Neural progenitor cell (in vitro differentiated cells): ENCODE data around the gene SLAMF7. TPM values are rescaled to one million over a fixed set of nuclear protein-coding genes. Genes with fewer than 3 reads are reported as not detected.
"Not testable (repeated sequence)": the region's sequence is repeated elsewhere in the genome, so short reads cannot be mapped to it uniquely, and the experiment has no call there.

Experiments
- DNase-seq: peaks from one replicate; pipeline ENCODE4 v3.0.0-alpha.2; 2016; ENCODE audit warnings: low spot score
- H2AFZ ChIP-seq: fragments of 200-600 bp; sonication (generic); replicated peaks from 2 replicates; pipeline ENCODE4 v1.6.1; 2016; ENCODE audit warnings: antibody characterized with exemption
- H3F3A ChIP-seq: fragments of 200-600 bp; sonication (generic); 2 replicates; pipeline ENCODE4 v1.6.1; 2016; ENCODE audit warnings: antibody characterized with exemption, low read depth
- H3K27ac ChIP-seq: fragments of 200-600 bp; sonication (generic); 2 replicates; pipeline ENCODE4 v1.5.1; 2016; ENCODE audit warnings: mild to moderate bottlenecking
- H3K27me3 ChIP-seq: fragments of 200-600 bp; sonication (generic); 2 replicates; pipeline ENCODE4 v1.6.1; 2016; ENCODE audit warnings: mild to moderate bottlenecking, moderate library complexity
- H3K36me3 ChIP-seq: fragments of 200-600 bp; sonication (generic); 2 replicates; pipeline ENCODE4 v1.5.1; 2016
- H3K4me1 ChIP-seq: fragments of 200-600 bp; sonication (generic); 2 replicates; pipeline ENCODE4 v1.6.1; 2016; ENCODE audit warnings: mixed run types
- H3K4me2 ChIP-seq: fragments of 200-600 bp; sonication (generic); 2 replicates; pipeline ENCODE4 v1.6.1; 2016
- H3K4me3 ChIP-seq: fragments of 200-600 bp; sonication (generic); 2 replicates; pipeline ENCODE4 v1.5.1; 2016
- H3K79me2 ChIP-seq: fragments of 200-600 bp; sonication (generic); 2 replicates; pipeline ENCODE4 v1.6.1; 2016; ENCODE audit warnings: low read depth
- H3K9ac ChIP-seq: fragments of 200-600 bp; sonication (generic); 2 replicates; pipeline ENCODE4 v1.6.1; 2016
- H3K9me3 ChIP-seq: fragments of 200-600 bp; sonication (generic); 2 replicates; pipeline ENCODE4 v1.5.1; 2016; ENCODE audit warnings: low read depth
- H4K20me1 ChIP-seq: fragments of 200-600 bp; sonication (generic); 2 replicates; pipeline ENCODE4 v1.6.1; 2016; ENCODE audit warnings: low read depth
- H3K27ac Mint-ChIP-seq: 3 replicates; pipeline ENCODE4 v1.8.0; 2021; ENCODE audit warnings: mixed read lengths
- H3K27me3 Mint-ChIP-seq: 2 replicates; pipeline ENCODE4 v1.8.0; 2022; ENCODE audit warnings: low read depth, mild to moderate bottlenecking, inconsistent platforms, moderate library complexity, mixed read lengths; ENCODE audit not compliant: insufficient read depth
- H3K36me3 Mint-ChIP-seq: 3 replicates; pipeline ENCODE4 v1.8.0; 2021; ENCODE audit warnings: mixed read lengths
- H3K4me1 Mint-ChIP-seq: 3 replicates; pipeline ENCODE4 v1.8.0; 2021; ENCODE audit warnings: mixed read lengths
- H3K4me3 Mint-ChIP-seq: 3 replicates; pipeline ENCODE4 v1.8.0; 2021; ENCODE audit warnings: mild to moderate bottlenecking, moderate library complexity, mixed read lengths
- H3K9me3 Mint-ChIP-seq: 3 replicates; pipeline ENCODE4 v1.8.0; 2020; ENCODE audit warnings: mixed read lengths
- CTCF ChIP-seq: fragments of 200-600 bp; sonication (generic); IDR thresholded peaks from 2 replicates; pipeline ENCODE4 v1.5.1; 2017; ENCODE audit warnings: antibody characterized with exemption, mild to moderate bottlenecking
- EZH2 ChIP-seq: fragments of 200-600 bp; sonication (generic); IDR thresholded peaks from 2 replicates; pipeline ENCODE4 v1.6.1; 2017; ENCODE audit warnings: antibody characterized with exemption, mild to moderate bottlenecking, moderate library complexity
- EZH2phosphoT487 ChIP-seq: fragments of 200-600 bp; sonication (generic); IDR thresholded peaks from 2 replicates; pipeline ENCODE4 v1.6.1; 2017; ENCODE audit warnings: antibody characterized with exemption
- total RNA-seq: library from RNA; depleted of rRNA; stranded (reverse); fragments of >200 nt; gene quantifications from 2 replicates; pipeline ENCODE4 v1.2.3, GENCODE V29; 2015; ENCODE audit warnings: low replicate concordance

Gene SLAMF7
- total RNA-seq, 1 donor from 2014 or later, result not detected

GRCh38 chr1:160727316-160727640, 11.8 kb upstream of the SLAMF7 start:
- Histone ChIP-seq H3K27ac (no peak overlapping the region), H3K27me3 (no peaks in the 10 kb centered on the region), H4K20me1 (no peaks in the 10 kb centered on the region), H3K4me2 (no peak overlapping the region), H3F3A (peaks cover 8% of the 10 kb centered on the region), H3K4me1 (peaks cover 13% of the 10 kb centered on the region), H3K9ac (no peak overlapping the region), H3K79me2 (no peaks in the 10 kb centered on the region), H2AFZ (peak overlapping the region; percentile 74), H3K9me3 (no peaks in the 10 kb centered on the region), H3K36me3 (no peaks in the 10 kb centered on the region), H3K4me3 (no peak overlapping the region)
- Mint-ChIP-seq H3K9me3 (no peaks in the 10 kb centered on the region), H3K36me3 (no peaks in the 10 kb centered on the region), H3K27me3 (no peaks in the 10 kb centered on the region), H3K4me1 (no peaks in the 10 kb centered on the region), H3K4me3 (no peak overlapping the region), H3K27ac (no peak overlapping the region)
- DNase-seq, result no peak
- TF ChIP-seq CTCF, result no peak
- no peak for TF ChIP-seq EZH2
- no peak for TF ChIP-seq EZH2phosphoT487

DNA sequence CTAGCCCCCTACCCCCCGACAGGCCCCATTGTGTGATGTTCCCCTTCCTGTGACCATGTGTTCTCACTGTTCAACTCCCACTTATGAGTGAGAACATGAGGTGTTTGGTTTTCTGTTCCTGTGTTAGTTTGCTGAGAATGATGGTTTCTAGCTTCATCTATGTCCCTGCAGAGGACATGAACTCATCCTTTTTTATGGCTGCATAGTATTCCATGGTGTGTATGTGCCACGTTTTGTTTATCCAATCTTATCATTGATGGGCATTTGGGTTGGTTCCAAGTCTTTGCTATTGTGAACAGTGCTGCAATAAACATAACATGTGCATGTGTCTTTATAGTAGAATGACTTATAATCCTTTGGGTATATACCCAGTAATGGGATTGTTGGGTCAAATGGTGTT, 7.5 kb upstream of the SLAMF7 start:
- H3K27me3 ChIP-seq, H3K27me3 Mint-ChIP-seq, H3K4me2 ChIP-seq, H3K79me2 ChIP-seq, H3K36me3 Mint-ChIP-seq, H3K9me3 Mint-ChIP-seq, H3K9me3 ChIP-seq, H3K27ac ChIP-seq, H3K9ac ChIP-seq, H3K4me1 ChIP-seq, H3K27ac Mint-ChIP-seq, H3K4me3 Mint-ChIP-seq, H3K4me3 ChIP-seq, H4K20me1 ChIP-seq, DNase-seq, H3K4me1 Mint-ChIP-seq, H3F3A ChIP-seq, H2AFZ ChIP-seq, H3K36me3 ChIP-seq: not testable (repeated sequence)

DNA sequence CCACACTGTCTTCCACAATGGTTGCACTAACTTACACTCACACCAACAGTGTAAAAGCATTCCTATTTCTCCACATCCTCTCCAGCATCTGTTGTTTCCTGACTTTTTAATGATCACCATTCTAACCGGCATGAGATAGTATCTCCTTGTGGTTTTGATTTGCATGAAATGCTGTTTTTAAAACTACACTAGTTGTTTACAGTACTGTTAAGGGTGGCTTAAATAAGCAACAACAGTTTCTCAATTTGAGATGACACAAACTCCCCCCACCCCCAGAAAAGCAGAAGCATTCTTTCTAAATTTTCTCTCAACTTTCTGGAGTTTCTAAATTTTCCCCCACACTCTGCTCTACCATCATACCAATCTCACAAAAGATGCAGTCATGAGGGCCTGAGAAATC, 7.1 kb upstream of the SLAMF7 start:
- Histone ChIP-seq H3K9me3 (peaks cover 3% of the 10 kb centered on the region), H3K4me1 (no peaks in the 10 kb centered on the region), H3K27ac (no peak overlapping the region), H3K36me3 (no peaks in the 10 kb centered on the region), H3K9ac (no peak overlapping the region), H3K79me2 (no peaks in the 10 kb centered on the region), H3K4me2 (no peak overlapping the region), H4K20me1 (no peaks in the 10 kb centered on the region), H2AFZ (no peak overlapping the region), H3F3A (no peaks in the 10 kb centered on the region), H3K4me3 (no peak overlapping the region), H3K27me3 (no peaks in the 10 kb centered on the region)
- Mint-ChIP-seq H3K27ac (no peak overlapping the region), H3K4me1 (no peaks in the 10 kb centered on the region), H3K4me3 (no peak overlapping the region), H3K36me3 (no peaks in the 10 kb centered on the region), H3K27me3 (peaks cover 2% of the 10 kb centered on the region), H3K9me3 (peaks cover 4% of the 10 kb centered on the region)
- DNase-seq, result no peak
- TF ChIP-seq EZH2 (no peak), CTCF (no peak), EZH2phosphoT487 (no peak)

DNA sequence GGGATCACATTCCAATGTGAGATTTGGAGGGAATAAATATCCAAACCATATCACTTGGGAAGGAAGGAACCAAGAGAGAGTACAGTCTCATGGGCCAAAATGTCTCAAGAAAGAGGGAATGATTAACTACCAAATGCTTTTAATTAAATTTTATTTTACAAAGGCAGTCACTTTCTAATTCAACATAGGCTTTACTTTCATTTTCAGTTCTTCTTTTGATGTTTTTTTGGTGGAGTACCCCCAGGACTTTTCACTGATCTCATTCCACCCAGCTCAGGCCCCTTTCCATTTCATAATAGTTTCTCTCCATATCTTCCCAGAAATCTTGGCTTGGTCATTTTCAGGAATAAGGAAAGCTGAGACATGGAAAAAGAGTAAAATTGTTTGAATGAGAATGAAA, 5.1 kb upstream of the SLAMF7 start:
- no peak overlapping the region for H3K4me3 ChIP-seq
- no peak overlapping the region for H3K9ac ChIP-seq
- Mint-ChIP-seq H3K27me3 (peaks cover 2% of the 10 kb centered on the region), H3K36me3 (no peaks in the 10 kb centered on the region), H3K4me1 (no peaks in the 10 kb centered on the region), H3K9me3 (peaks cover 4% of the 10 kb centered on the region), H3K27ac (no peak overlapping the region), H3K4me3 (no peak overlapping the region)
- no peak overlapping the region for H3K27ac ChIP-seq
- no peaks in the 10 kb centered on the region for H3F3A ChIP-seq
- H3K4me1 ChIP-seq, result no peaks in the 10 kb centered on the region
- no peaks in the 10 kb centered on the region for H4K20me1 ChIP-seq
- no peaks in the 10 kb centered on the region for H3K27me3 ChIP-seq
- TF ChIP-seq CTCF (no peak), EZH2phosphoT487 (no peak), EZH2 (no peak)
- no peaks in the 10 kb centered on the region for H3K36me3 ChIP-seq
- no peaks in the 10 kb centered on the region for H3K79me2 ChIP-seq
- H2AFZ ChIP-seq, result no peak overlapping the region
- peaks cover 12% of the 10 kb centered on the region for H3K9me3 ChIP-seq
- no peak for DNase-seq
- H3K4me2 ChIP-seq, result no peak overlapping the region
